Endothelial cell of umbilical vein (primary cell): ENCODE data around the gene PLXNA4. TPM values are rescaled to one million over a fixed set of nuclear protein-coding genes. Genes with fewer than 3 reads are reported as not detected.

Experiments used
- BruUV-seq: library from RNA; stranded (reverse); fragments of 400-500 nt; replicated peaks from 2 replicates; lab custom pipeline; 2021; lab: Mats Ljungman, UMichigan
- CTCF ChIA-PET: fragments of 300-600, 350-600 bp; sonication (Branson Sonifier 250); formaldehyde crosslinking; loops from one replicate; lab custom pipeline; 2021; ENCODE audit warnings: antibody characterized with exemption, inconsistent platforms; lab: Charles Lee
- POLR2A ChIA-PET: fragments of 300-600, 350-600 bp; sonication (Branson Sonifier 250); formaldehyde crosslinking; loops from one replicate; lab custom pipeline; 2021; ENCODE audit warnings: antibody characterized with exemption, inconsistent platforms; lab: Charles Lee
- DNase-seq: peaks from one replicate; pipeline ENCODE4 v3.0.0-alpha.2; 2011; ENCODE audit warnings: low read depth, low spot score
- FAIRE-seq: peaks from 2 replicates; lab custom pipeline; 2011; peaks lifted over from hg19 to GRCh38; lab: Jason Lieb, UNC
- H2AFZ ChIP-seq: 2 replicates; pipeline ENCODE4 v1.6.0; 2012; ENCODE audit warnings: low read depth, low read length, control low read depth, inconsistent platforms
- H3K27ac ChIP-seq: 2 replicates; pipeline ENCODE4 v1.5.1; 2011; ENCODE audit warnings: low read depth, mild to moderate bottlenecking, control low read depth, low read length, moderate library complexity; ENCODE audit not compliant: insufficient read depth
- H3K27me3 ChIP-seq, 2 experiments: 2 replicates each; pipeline versions ENCODE4 v1.6.0 to v1.6.1; 2011; ENCODE audit warnings: low read length in 2 of 2, mixed read lengths in 1 of 2; ENCODE audit not compliant: control insufficient read depth in 2 of 2, insufficient read depth in 2 of 2
- H3K36me3 ChIP-seq, 2 experiments: 2 replicates in 1 of 2; 3 replicates in 1 of 2; pipeline ENCODE4 v1.5.1; 2011; ENCODE audit warnings: low read length in 2 of 2, mild to moderate bottlenecking in 1 of 2, moderate library complexity in 1 of 2; ENCODE audit not compliant: control insufficient read depth in 2 of 2, insufficient read depth in 2 of 2; ENCODE audit errors: extremely low read depth in 1 of 2
- H3K4me1 ChIP-seq: 3 replicates; pipeline ENCODE4 v1.5.1; 2011; ENCODE audit warnings: mild to moderate bottlenecking, low read length; ENCODE audit not compliant: control insufficient read depth, insufficient read depth; ENCODE audit errors: extremely low read depth
- H3K4me2 ChIP-seq: 2 replicates; pipeline ENCODE4 v1.6.1; 2011; ENCODE audit warnings: low read length, control low read depth, mixed read lengths; ENCODE audit not compliant: insufficient read depth
- H3K4me3 ChIP-seq, 3 experiments: fragments of 200-600 bp in 1 of 3; sonication (generic), shearing (Covaris generic) in 1 of 3; replicated peaks in 1 of 3; 2 replicates each; pipeline ENCODE4 v1.5.1; 2011 to 2016; ENCODE audit warnings: control low read depth in 3 of 3, low read length in 3 of 3, mild to moderate bottlenecking in 2 of 3, inconsistent platforms in 1 of 3, low read depth in 1 of 3, moderate library complexity in 1 of 3; ENCODE audit not compliant: insufficient read depth in 1 of 3
- H3K79me2 ChIP-seq: 2 replicates; pipeline ENCODE4 v1.6.0; 2012; ENCODE audit warnings: low read length, inconsistent platforms; ENCODE audit not compliant: control insufficient read depth, insufficient read depth
- H3K9ac ChIP-seq: replicated peaks from 2 replicates; pipeline ENCODE3; 2011; ENCODE audit warnings: low read length, control low read depth; ENCODE audit not compliant: insufficient read depth; ENCODE audit errors: extremely low read depth
- H3K9me1 ChIP-seq: replicated peaks from 3 replicates; pipeline ENCODE4 v1.6.0; 2011; ENCODE audit warnings: mild to moderate bottlenecking, low read length; ENCODE audit not compliant: control insufficient read depth, insufficient read depth; ENCODE audit errors: extremely low read depth
- H3K9me3 ChIP-seq: replicated peaks from 2 replicates; pipeline ENCODE4 v1.5.1; 2012; ENCODE audit warnings: low read length, inconsistent platforms; ENCODE audit not compliant: control insufficient read depth, insufficient read depth
- H4K20me1 ChIP-seq: replicated peaks from 2 replicates; pipeline ENCODE3; 2011; ENCODE audit warnings: mild to moderate bottlenecking, low read length; ENCODE audit not compliant: control insufficient read depth, insufficient read depth; ENCODE audit errors: extremely low read depth
- GATA2 ChIP-seq: IDR thresholded peaks from 2 replicates; pipeline ENCODE4 v1.7.0; 2011; ENCODE audit warnings: low read depth, mild to moderate bottlenecking, moderate library complexity, mixed read lengths, low read length; ENCODE audit not compliant: insufficient read length, insufficient read depth
- JUN ChIP-seq: IDR thresholded peaks from 2 replicates; pipeline ENCODE4 v1.6.1; 2011; ENCODE audit warnings: borderline replicate concordance, low read depth; ENCODE audit not compliant: insufficient read length, insufficient read depth
- POLR2A ChIP-seq: IDR thresholded peaks from 2 replicates; pipeline ENCODE4 v1.6.1; 2012; ENCODE audit warnings: low read depth, mild to moderate bottlenecking, control low read depth, low read length
- POLR2AphosphoS5 ChIP-seq: IDR thresholded peaks from 2 replicates; pipeline ENCODE4 v1.6.1; 2012; ENCODE audit warnings: low read depth, mild to moderate bottlenecking, control low read depth, low read length, moderate library complexity; ENCODE audit not compliant: insufficient read depth
- dilution Hi-C: fragments of 300-500 bp; cut with MboI; formaldehyde crosslinking; loops from one replicate; pipeline ENCODE4 v1.15.0; 2019; ENCODE audit warnings: low sequenced_read_pairs; ENCODE audit not compliant: extremely low pct_ligation_motif_present
- intact Hi-C: fragments of 100-400 bp; cut with micrococcal nuclease; formaldehyde crosslinking; loops from one replicate; pipeline ENCODE4 v1.10.0; 2022
- polyA plus RNA-seq, 4 experiments: library from polyadenylated mRNA; depleted of rRNA in 3 of 4; stranded (reverse) in 3 of 4; unstranded in 1 of 4; fragments of >200 nt; gene quantifications; 2 replicates each; pipeline versions ENCODE4 v1.2.1 to v1.2.3, GENCODE V29; 2011 to 2012; ENCODE audit warnings: missing spikeins in 1 of 4
- total RNA-seq: library from RNA; stranded (reverse); gene quantifications from 2 replicates; pipeline ENCODE4 v1.2.3, GENCODE V29; 2021
- TF ChIP-seq, protein P1 (sequence below): IDR thresholded peaks from 2 replicates; pipeline ENCODE4 v1.6.1; 2011; ENCODE audit not compliant: insufficient read depth, insufficient read length

PLXNA4 gene
- total and polyA plus RNA-seq, 2 donors (not counting 3 experiments of a cell fraction or from before 2014, with no cell fraction given), result 12.1 to 20.4 TPM

DNA sequence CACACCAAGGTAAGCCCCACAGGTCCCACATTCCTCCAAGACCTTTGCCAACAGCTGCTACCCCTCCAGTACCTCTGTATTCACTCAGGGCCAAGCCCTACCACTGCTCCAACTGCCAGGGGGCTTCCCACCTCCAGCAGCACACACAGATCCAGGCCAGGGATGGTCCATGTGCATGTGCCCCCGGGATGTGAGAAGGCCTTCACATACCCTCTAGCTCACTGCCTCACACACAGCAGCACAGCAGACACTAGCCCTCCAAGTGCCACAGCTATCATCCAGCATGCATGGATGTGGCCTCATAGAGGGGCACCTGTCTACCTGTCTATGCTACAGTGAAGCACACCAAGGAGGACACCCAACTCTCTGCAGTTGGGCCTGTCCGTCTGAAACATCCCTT, 488.8 kb downstream of the PLXNA4 start:
- H3K79me2 ChIP-seq, result no peaks in the 10 kb centered on the region
- DNase-seq (no peak), FAIRE-seq (no peak)
- dilution Hi-C loops, result no loop called here
- POLR2A ChIA-PET, result no interaction called here
- no peaks in the 10 kb centered on the region for H3K4me1 ChIP-seq
- H3K4me2 ChIP-seq, result no peak overlapping the region
- intact Hi-C loops, result no loop called here
- no peaks in the 10 kb centered on the region for H4K20me1 ChIP-seq
- TF ChIP-seq POLR2AphosphoS5 (no peak), GATA2 (no peak), JUN (no peak), POLR2A (no peak)
- CTCF ChIA-PET, result interaction anchor here (1.5 kb wide), 1 partner anchor 229 kb away, joined by 3 read pairs; no protein-coding TSS in a partner anchor
- H3K9me1 ChIP-seq, result no peaks in the 10 kb centered on the region
- H3K9ac ChIP-seq, result no peak overlapping the region
- no peak overlapping the region for H3K4me3 ChIP-seq
- peaks cover 10 to 12% of the 10 kb centered on the region in 2 experiments for H3K27me3 ChIP-seq
- H3K36me3 ChIP-seq, result no peaks in the 10 kb centered on the region
- no peak overlapping the region for H2AFZ ChIP-seq
- H3K9me3 ChIP-seq, result no peaks in the 10 kb centered on the region
- H3K27ac ChIP-seq, result no peak overlapping the region
- BruUV-seq, result no TSS peak

DNA sequence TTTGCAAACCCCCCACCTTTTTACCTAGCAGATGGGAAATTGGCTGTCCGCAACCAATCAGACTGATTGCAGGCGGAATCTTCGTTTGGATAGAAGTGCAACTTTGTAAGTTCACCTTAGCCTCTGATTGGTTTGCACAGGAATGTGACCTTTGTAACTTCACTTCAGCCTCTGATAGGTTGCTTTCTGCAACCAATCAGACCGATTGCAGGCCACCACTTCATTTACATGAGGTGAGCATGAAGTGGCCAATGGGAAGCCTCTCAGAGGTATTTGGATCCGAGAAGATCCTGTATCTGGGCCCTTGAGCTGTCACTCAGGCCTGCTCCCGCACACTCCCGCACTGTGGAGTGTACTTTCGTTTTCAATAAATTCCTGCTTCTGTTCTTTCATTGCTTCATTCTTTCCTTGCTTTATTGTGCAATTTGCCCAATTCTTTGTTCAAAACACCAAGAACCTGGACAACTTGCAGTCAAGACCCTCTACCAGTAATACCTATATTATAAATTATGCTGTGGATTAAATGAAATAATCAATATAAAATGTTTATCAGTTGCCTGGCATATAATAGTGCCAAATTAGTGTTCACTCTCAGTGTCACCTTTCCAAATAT, 491.4 kb downstream of the PLXNA4 start:
- TF ChIP-seq, protein P1, sequence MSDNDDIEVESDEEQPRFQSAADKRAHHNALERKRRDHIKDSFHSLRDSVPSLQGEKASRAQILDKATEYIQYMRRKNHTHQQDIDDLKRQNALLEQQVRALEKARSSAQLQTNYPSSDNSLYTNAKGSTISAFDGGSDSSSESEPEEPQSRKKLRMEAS, result no peak
- H4K20me1 ChIP-seq, result no peaks in the 10 kb centered on the region
- no peaks in the 10 kb centered on the region for H3K79me2 ChIP-seq
- no peak overlapping the region for H3K4me2 ChIP-seq
- FAIRE-seq, result no peak
- H3K36me3 ChIP-seq, result no peaks in the 10 kb centered on the region
- DNase-seq, result no peak
- no peaks in the 10 kb centered on the region for H3K9me3 ChIP-seq
- CTCF ChIA-PET, result no interaction called here
- H2AFZ ChIP-seq, result no peak overlapping the region
- dilution Hi-C loops (no loop called here), intact Hi-C loops (no loop called here)
- no peaks in the 10 kb centered on the region for H3K4me1 ChIP-seq
- no peak overlapping the region for H3K9ac ChIP-seq
- peaks cover 14 to 25% of the 10 kb centered on the region in 2 experiments for H3K27me3 ChIP-seq
- no peak overlapping the region for H3K4me3 ChIP-seq
- no peaks in the 10 kb centered on the region for H3K9me1 ChIP-seq
- H3K27ac ChIP-seq, result no peak overlapping the region
- BruUV-seq, result no TSS peak
- POLR2A ChIA-PET, result interaction anchor here (0.7 kb wide), 1 partner anchor 134 kb away, joined by 6 read pairs; no protein-coding TSS in a partner anchor
